Osteocyte (in vitro differentiated cells): ENCODE results near the gene ZNF718. TPM values are rescaled to one million over a fixed set of nuclear protein-coding genes. Genes with fewer than 3 reads are reported as not detected.

Experiments
- total RNA-seq: library from RNA; stranded (reverse); gene quantifications from 2 replicates; pipeline ENCODE4 v1.2.1, GENCODE V29; 2021

Gene ZNF718
- total RNA-seq, 1 donor from 2014 or later = 5.9 TPM

Other genes with a start within 250 kb of the ZNF718 start
- gene ZNF595, start 71.2 kb upstream of the ZNF718 start, total RNA-seq = 5.0 and 5.8 TPM in 2 replicates
- 0.30 and 0.31 TPM in 2 replicates for gene ZNF732, start 181.0 kb downstream of the ZNF718 start, total RNA-seq
- 12.6 and 14.7 TPM in 2 replicates for gene ZNF141, start 213.3 kb downstream of the ZNF718 start, total RNA-seq